Nephron progenitor cell (in vitro differentiated cells): ENCODE results near the gene NR1H4.

ENCODE experiments used
- DNase-seq: peaks from one replicate; pipeline ENCODE4 v3.0.0; 2021
- H3K27ac Mint-ChIP-seq: 2 replicates; pipeline ENCODE4 v1.8.0; 2021; ENCODE audit warnings: mild to moderate bottlenecking, moderate library complexity, mixed read lengths
- H3K27me3 Mint-ChIP-seq: 2 replicates; pipeline ENCODE4 v1.8.0; 2021; ENCODE audit warnings: mild to moderate bottlenecking, low read depth, mixed read lengths; ENCODE audit not compliant: poor library complexity
- H3K36me3 Mint-ChIP-seq: 2 replicates; pipeline ENCODE4 v1.8.0; 2021; ENCODE audit warnings: low read depth, mixed read lengths
- H3K4me1 Mint-ChIP-seq: 2 replicates; pipeline ENCODE4 v1.8.0; 2021; ENCODE audit warnings: mixed read lengths
- H3K4me3 Mint-ChIP-seq: 2 replicates; pipeline ENCODE4 v1.8.0; 2021; ENCODE audit warnings: mild to moderate bottlenecking, moderate library complexity, mixed read lengths
- H3K9me3 Mint-ChIP-seq: 2 replicates; pipeline ENCODE4 v1.8.0; 2021; ENCODE audit warnings: mild to moderate bottlenecking, moderate library complexity, mixed read lengths
- CTCF ChIP-seq: fragments of 200-600 bp; sonication (generic); IDR thresholded peaks from 2 replicates; pipeline ENCODE4 v1.5.0; 2021; ENCODE audit warnings: antibody characterized with exemption

NR1H4 gene

GRCh38 chr12:100544165-100544564 lies 70.5 kb downstream of the NR1H4 start:
- H3K36me3 Mint-ChIP-seq, result no peaks in the 10 kb centered on the region
- H3K4me1 Mint-ChIP-seq, result no peaks in the 10 kb centered on the region
- no peak overlapping the region for H3K4me3 Mint-ChIP-seq
- DNase-seq, result no peak
- H3K27me3 Mint-ChIP-seq, result peaks cover 12% of the 10 kb centered on the region
- H3K9me3 Mint-ChIP-seq, result no peaks in the 10 kb centered on the region
- no peak overlapping the region for H3K27ac Mint-ChIP-seq
- TF ChIP-seq CTCF, result no peak

- no peak overlapping the region for H3K4me3 Mint-ChIP-seq
- no peak for DNase-seq
- H3K27me3 Mint-ChIP-seq, result peaks cover 12% of the 10 kb centered on the region
- H3K4me1 Mint-ChIP-seq, result no peaks in the 10 kb centered on the region
- H3K27ac Mint-ChIP-seq, result no peak overlapping the region
- no peaks in the 10 kb centered on the region for H3K9me3 Mint-ChIP-seq
- no peak for TF ChIP-seq CTCF
- H3K36me3 Mint-ChIP-seq, result no peaks in the 10 kb centered on the region
Observed at GRCh38 chr12:100545092-100545491, 71.4 kb downstream of the NR1H4 start.

GRCh38 chr12:100553936-100554335 lies 80.3 kb downstream of the NR1H4 start:
- Mint-ChIP-seq H3K9me3 (peaks cover 2% of the 10 kb centered on the region), H3K4me3 (no peak overlapping the region), H3K27me3 (peaks cover 4% of the 10 kb centered on the region), H3K27ac (peak overlapping the region; percentile 53), H3K36me3 (no peaks in the 10 kb centered on the region), H3K4me1 (peaks cover 5% of the 10 kb centered on the region)
- DNase-seq, result peak; percentile 9
- TF ChIP-seq CTCF, result no peak

- Mint-ChIP-seq H3K9me3 (peaks cover 4% of the 10 kb centered on the region), H3K27me3 (peaks cover 4% of the 10 kb centered on the region)
- peak; percentile 34 for DNase-seq
Observed at GRCh38 chr12:100554608-100555077, 81.0 kb downstream of the NR1H4 start.

GRCh38 chr12:100555722-100556121 lies 82.1 kb downstream of the NR1H4 start:
- Mint-ChIP-seq H3K36me3 (no peaks in the 10 kb centered on the region), H3K27me3 (peaks cover 5% of the 10 kb centered on the region)
- no peak for DNase-seq

More at GRCh38 chr12:100554608-100555077, 81.0 kb downstream of the NR1H4 start:
- TF ChIP-seq CTCF, result peak; percentile 99
- no peaks in the 10 kb centered on the region for H3K36me3 Mint-ChIP-seq
- peaks cover 5% of the 10 kb centered on the region for H3K4me1 Mint-ChIP-seq
- no peak overlapping the region for H3K27ac Mint-ChIP-seq
- no peak overlapping the region for H3K4me3 Mint-ChIP-seq

More at GRCh38 chr12:100555722-100556121, 82.1 kb downstream of the NR1H4 start:
- H3K27ac Mint-ChIP-seq, result no peak overlapping the region
- no peak overlapping the region for H3K4me3 Mint-ChIP-seq
- TF ChIP-seq CTCF, result no peak
- H3K4me1 Mint-ChIP-seq, result peaks cover 5% of the 10 kb centered on the region
- peaks cover 7% of the 10 kb centered on the region for H3K9me3 Mint-ChIP-seq
